Neutrophil (primary cell): ENCODE measurements around the gene BRI3.

Source experiments
- H3K27ac ChIP-seq: fragments of 200-600 bp; sonication (generic); 2 replicates; pipeline ENCODE4 v1.5.1; 2016; ENCODE audit warnings: mild to moderate bottlenecking, moderate library complexity
- H3K27me3 ChIP-seq: fragments of 200-600 bp; sonication (generic); 2 replicates; pipeline ENCODE4 v1.6.0; 2016; ENCODE audit warnings: mild to moderate bottlenecking
- H3K36me3 ChIP-seq: fragments of 200-600 bp; sonication (generic); 2 replicates; pipeline ENCODE4 v1.5.1; 2017
- H3K4me1 ChIP-seq, 2 experiments: fragments of 200-600 bp in 1 of 2; sonication (generic) in 1 of 2; 1 replicate in 1 of 2; 2 replicates in 1 of 2; pipeline versions ENCODE4 v1.5.1 to v1.6.1; 2013 to 2016; ENCODE audit warnings: low read depth in 1 of 2, low read length in 1 of 2, mild to moderate bottlenecking in 1 of 2, moderate library complexity in 1 of 2; ENCODE audit not compliant: control insufficient read depth in 1 of 2, insufficient read depth in 1 of 2
- H3K4me3 ChIP-seq, 2 experiments: fragments of 200-600 bp in 1 of 2; sonication (generic) in 1 of 2; 1 replicate in 1 of 2; 2 replicates in 1 of 2; pipeline ENCODE4 v1.5.1; 2013 to 2016; ENCODE audit warnings: low read depth in 1 of 2, low read length in 1 of 2, mild to moderate bottlenecking in 1 of 2, moderate library complexity in 1 of 2
- H3K9me3 ChIP-seq: fragments of 200-600 bp; sonication (generic); 2 replicates; pipeline ENCODE4 v1.5.1; 2016
- TF ChIP-seq, protein P1 (sequence below): fragments of 200-600 bp; sonication (generic); IDR thresholded peaks from 2 replicates; pipeline ENCODE4 v1.5.1; 2016; ENCODE audit warnings: antibody characterized with exemption

Gene BRI3

DNA sequence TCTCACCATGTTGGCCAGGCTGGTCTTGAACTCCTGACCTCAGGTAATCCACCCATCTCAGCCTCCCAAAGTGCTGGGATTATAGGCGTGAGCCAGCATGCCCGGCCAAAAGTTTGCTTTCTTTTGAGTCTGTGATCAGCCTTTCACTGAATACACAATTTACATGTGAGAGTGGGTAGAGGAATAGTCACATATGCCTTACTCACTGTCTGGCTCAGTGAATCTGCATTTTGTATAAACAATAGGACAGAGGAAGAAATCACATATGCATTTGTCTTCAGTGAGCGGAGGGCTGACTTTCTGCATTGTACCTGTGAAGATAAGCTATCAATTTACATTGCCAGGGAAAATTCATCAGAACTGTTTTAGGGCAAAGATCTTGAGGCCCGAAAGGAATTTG, 27.0 kb upstream of the BRI3 start:
- Histone ChIP-seq H3K27ac (no peak overlapping the region), H3K4me3 (no peak overlapping the region), H3K9me3 (no peaks in the 10 kb centered on the region), H3K4me1 (peaks cover 36 to 40% of the 10 kb centered on the region in 2 experiments), H3K27me3 (no peaks in the 10 kb centered on the region), H3K36me3 (peaks cover 10% of the 10 kb centered on the region)
- TF ChIP-seq, protein P1, sequence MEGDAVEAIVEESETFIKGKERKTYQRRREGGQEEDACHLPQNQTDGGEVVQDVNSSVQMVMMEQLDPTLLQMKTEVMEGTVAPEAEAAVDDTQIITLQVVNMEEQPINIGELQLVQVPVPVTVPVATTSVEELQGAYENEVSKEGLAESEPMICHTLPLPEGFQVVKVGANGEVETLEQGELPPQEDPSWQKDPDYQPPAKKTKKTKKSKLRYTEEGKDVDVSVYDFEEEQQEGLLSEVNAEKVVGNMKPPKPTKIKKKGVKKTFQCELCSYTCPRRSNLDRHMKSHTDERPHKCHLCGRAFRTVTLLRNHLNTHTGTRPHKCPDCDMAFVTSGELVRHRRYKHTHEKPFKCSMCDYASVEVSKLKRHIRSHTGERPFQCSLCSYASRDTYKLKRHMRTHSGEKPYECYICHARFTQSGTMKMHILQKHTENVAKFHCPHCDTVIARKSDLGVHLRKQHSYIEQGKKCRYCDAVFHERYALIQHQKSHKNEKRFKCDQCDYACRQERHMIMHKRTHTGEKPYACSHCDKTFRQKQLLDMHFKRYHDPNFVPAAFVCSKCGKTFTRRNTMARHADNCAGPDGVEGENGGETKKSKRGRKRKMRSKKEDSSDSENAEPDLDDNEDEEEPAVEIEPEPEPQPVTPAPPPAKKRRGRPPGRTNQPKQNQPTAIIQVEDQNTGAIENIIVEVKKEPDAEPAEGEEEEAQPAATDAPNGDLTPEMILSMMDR = no peak

DNA sequence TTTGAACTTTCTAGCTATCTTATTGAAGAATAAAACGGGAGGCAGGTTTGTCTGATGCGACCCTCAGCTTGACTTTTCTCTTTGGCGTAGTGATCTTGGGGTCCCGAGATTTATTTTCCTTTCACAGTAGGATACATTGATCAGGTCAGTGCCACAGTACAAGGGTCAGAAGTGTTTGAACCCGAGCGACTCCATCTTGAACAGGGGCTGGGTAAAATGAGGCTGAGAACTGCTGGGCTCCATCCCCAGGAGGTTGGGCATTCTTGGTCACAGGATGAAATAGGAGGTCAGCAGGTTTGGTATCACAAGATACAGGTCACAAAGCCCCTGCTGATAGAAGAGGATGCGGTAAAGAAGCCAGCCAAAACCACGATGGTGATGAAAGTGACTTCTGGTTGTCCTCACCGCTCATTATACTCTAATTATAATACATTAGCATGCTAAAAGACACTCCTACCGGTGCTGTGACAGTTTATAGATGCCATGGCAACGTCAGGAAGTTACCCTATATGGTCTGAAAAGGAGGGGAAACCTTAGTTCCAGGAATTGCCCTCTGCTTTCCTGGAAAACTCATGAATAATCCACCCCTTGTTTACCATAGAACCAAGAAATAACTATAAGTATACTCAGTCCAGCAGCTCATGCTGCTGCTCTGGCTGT, 26.4 kb upstream of the BRI3 start:
- Histone ChIP-seq H3K27me3 (no peaks in the 10 kb centered on the region), H3K36me3 (peaks cover 10% of the 10 kb centered on the region), H3K9me3 (no peaks in the 10 kb centered on the region), H3K4me3 (no peak overlapping the region), H3K27ac (no peak overlapping the region), H3K4me1 (peaks cover 31 to 38% of the 10 kb centered on the region in 2 experiments)
- TF ChIP-seq, protein P1 = no peak

DNA sequence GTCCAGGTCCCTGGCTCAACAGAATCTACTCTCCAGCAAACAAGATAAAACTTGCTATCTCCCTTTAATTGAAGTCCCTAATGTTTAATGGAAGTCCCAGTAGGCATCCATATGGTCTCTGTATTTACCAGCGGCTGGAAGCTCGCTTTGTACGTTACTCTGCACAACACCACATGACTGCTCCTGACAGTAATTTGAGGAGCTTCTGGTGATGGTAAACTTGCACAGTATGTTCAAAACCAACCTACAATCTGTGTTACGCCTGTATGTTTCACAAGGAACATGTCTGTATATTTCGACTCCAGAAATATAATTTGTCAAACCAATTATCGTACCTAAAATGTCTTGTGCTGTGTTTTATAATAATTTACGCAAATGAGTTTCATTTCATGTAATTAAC, 25.1 kb upstream of the BRI3 start:
- H3K9me3 ChIP-seq = no peaks in the 10 kb centered on the region
- TF ChIP-seq, protein P1 = no peak
- no peak overlapping the region for H3K27ac ChIP-seq
- peaks cover 17 to 26% of the 10 kb centered on the region in 2 experiments for H3K4me1 ChIP-seq
- no peaks in the 10 kb centered on the region for H3K27me3 ChIP-seq
- peaks cover 20% of the 10 kb centered on the region for H3K36me3 ChIP-seq
- H3K4me3 ChIP-seq = no peak overlapping the region

DNA sequence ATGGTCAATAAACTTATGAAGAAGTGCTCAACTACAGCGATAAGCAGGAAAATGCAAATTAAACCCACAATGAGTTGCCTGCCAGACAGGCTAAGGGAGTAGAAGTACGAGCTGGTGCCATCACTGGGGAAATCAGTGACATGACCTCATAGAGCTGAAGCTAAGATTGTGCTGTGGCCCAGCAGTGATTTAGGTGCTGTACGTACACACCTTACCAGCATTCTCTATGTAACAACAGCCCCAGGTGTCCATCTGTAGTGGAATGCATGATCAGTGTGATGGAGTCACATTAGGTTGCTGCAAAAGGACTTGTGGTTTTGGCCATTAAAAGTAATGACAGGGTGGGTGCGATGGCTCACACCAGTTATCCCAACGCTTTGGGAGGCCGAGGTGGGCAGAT, 23.8 kb upstream of the BRI3 start:
- peaks cover 22% of the 10 kb centered on the region for H3K36me3 ChIP-seq
- no peaks in the 10 kb centered on the region for H3K27me3 ChIP-seq
- H3K9me3 ChIP-seq = no peaks in the 10 kb centered on the region
- TF ChIP-seq, protein P1 = no peak
- H3K27ac ChIP-seq = no peak overlapping the region
- peaks cover 8 to 16% of the 10 kb centered on the region in 2 experiments for H3K4me1 ChIP-seq
- no peak overlapping the region for H3K4me3 ChIP-seq

DNA sequence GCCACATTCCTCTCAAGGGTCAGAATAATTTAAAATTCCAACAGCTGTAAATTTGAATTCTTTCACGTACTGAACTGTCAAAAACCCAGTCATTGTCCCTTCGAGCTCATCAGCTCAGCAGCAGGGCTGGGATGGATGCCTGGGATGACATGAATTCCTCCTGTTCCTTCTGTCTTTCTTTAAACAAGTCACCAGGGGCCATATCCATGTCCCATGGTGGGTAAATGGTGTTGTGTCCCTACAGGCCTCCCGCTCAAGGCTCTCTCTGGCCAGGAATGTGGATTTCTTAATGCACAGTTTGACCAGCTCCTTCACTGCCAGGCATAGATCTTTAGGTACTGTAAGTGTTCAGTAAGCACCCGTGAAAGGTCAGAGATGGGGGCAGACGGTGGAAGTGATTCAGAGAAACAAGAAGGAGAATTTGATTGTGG, 15.6 kb upstream of the BRI3 start:
- Histone ChIP-seq H3K36me3 (peaks cover 12% of the 10 kb centered on the region), H3K27ac (no peak overlapping the region), H3K4me1 (peaks cover 0 to 7% of the 10 kb centered on the region in 2 experiments), H3K27me3 (no peaks in the 10 kb centered on the region), H3K4me3 (no peak overlapping the region), H3K9me3 (no peaks in the 10 kb centered on the region)
- TF ChIP-seq, protein P1 = no peak
